Astrocyte (in vitro differentiated cells and primary cell): ENCODE data around the gene AVPR1B.

ENCODE experiments used
- CTCF ChIP-seq: IDR thresholded peaks from 2 replicates; pipeline ENCODE4 v1.5.1; 2011; ENCODE audit warnings: low read depth, mild to moderate bottlenecking, inconsistent platforms, low read length, moderate library complexity; ENCODE audit not compliant: insufficient read depth
- EZH2 ChIP-seq: IDR thresholded peaks from 2 replicates; pipeline ENCODE4 v1.6.1; 2012; ENCODE audit warnings: mild to moderate bottlenecking, low read length, inconsistent platforms; ENCODE audit not compliant: insufficient read depth

GRCh38 chr1:206114692-206115640, 2.2 kb downstream of the AVPR1B start:
- TF ChIP-seq CTCF (no peak), EZH2 (no peak)
